ENCODE results near the gene POLR3A. TPM values are rescaled to one million over a fixed set of nuclear protein-coding genes. Genes with fewer than 3 reads are reported as not detected.

The POLR3A gene
- total RNA-seq, 2 experiments from 2014 or later, result 16.3 to 21.5 TPM

DNA sequence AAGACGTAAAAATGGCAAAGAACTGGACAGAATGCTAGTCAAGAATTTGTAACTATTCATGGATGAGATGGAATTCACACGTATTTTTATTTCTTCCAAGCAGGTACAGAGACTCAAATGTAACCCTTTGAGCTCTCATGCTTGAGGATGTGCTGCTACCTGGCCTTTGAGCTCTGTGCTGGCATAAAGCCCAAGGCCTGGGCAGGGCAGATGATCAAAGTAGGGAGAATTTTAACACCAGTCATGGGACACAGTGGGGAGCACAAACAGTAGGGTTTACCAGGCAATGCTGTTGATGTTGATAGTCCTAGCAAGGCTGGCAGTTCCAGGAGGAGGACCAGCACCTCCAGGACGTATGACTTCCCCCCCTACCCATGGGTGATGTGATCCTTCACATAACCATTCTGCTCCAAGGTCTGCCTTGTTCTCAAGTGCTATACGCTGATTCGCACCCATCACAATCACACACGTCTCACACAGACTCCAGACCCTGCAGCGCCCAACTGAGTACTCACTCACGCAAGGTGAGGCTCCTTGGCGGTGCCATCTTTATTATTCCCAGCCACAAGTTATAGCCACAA lies 54.1 kb downstream of the POLR3A start:
- no TSS peak for BruUV-seq (replicated peaks)
- H3K4me2 ChIP-seq (ENCODE audit: low read length), result no peak overlapping the region
- H3K79me2 ChIP-seq (ENCODE audit: insufficient read depth, low read depth, low read length), result no peaks in the 10 kb centered on the region
- CTCF ChIA-PET (ENCODE audit: unreplicated experiment), result no interaction called here
- H3K4me3 ChIP-seq (ENCODE audit: low read depth, low read length, poor library complexity, severe bottlenecking), result no peak overlapping the region
- H2AFZ ChIP-seq (ENCODE audit: low read length), result no peak overlapping the region
- no peak for TF ChIP-seq EZH2phosphoT487 (IDR thresholded peaks at IDR 0.05; ENCODE audit: borderline replicate concordance, low read depth, low read length)
- TF ChIP-seq CTCF (conservative IDR thresholded peaks at IDR 0.05; ENCODE audit: low read length), result no peak
- H3K9me3 ChIP-seq (ENCODE audit: low read length), result no peaks in the 10 kb centered on the region
- H3K4me1 ChIP-seq (ENCODE audit: insufficient read depth, low read length, poor library complexity, severe bottlenecking), result peaks cover 7% of the 10 kb centered on the region
- DNase-seq (ENCODE audit: low spot score), result no peak
- peaks cover 60% of the 10 kb centered on the region for H3K36me3 ChIP-seq (ENCODE audit: insufficient read depth, low read length)
- intact Hi-C loops (cut with micrococcal nuclease; ENCODE audit: unreplicated experiment), result no loop called here
- no peaks in the 10 kb centered on the region for H4K20me1 ChIP-seq (ENCODE audit: insufficient read depth, low read length)
- POLR2A ChIA-PET, result no interaction called here
- no peak overlapping the region for H3K27ac ChIP-seq (ENCODE audit: low read depth, low read length, poor library complexity, severe bottlenecking)
- no peaks in the 10 kb centered on the region for H3K9me2 ChIP-seq (ENCODE audit: insufficient read depth, low read length)

- DNase-seq (ENCODE audit: low spot score), result peak; percentile 6
- POLR2A ChIA-PET, result interaction anchor here (0.6 kb wide), 1 partner anchor 360 kb away, joined by 3 read pairs; no protein-coding TSS in a partner anchor
- no peaks in the 10 kb centered on the region for H4K20me1 ChIP-seq (ENCODE audit: insufficient read depth, low read length)
Measured at GRCh38 chr10:77974396-77975074, 54.8 kb downstream of the POLR3A start.

More at GRCh38 chr10:77974396-77975074, 54.8 kb downstream of the POLR3A start:
- Histone ChIP-seq H3K9me2 (ENCODE audit: insufficient read depth, low read length) (no peaks in the 10 kb centered on the region), H3K4me1 (ENCODE audit: insufficient read depth, low read length, poor library complexity, severe bottlenecking) (peaks cover 7% of the 10 kb centered on the region), H3K4me2 (ENCODE audit: low read length) (no peak overlapping the region), H2AFZ (ENCODE audit: low read length) (no peak overlapping the region), H3K79me2 (ENCODE audit: insufficient read depth, low read depth, low read length) (no peaks in the 10 kb centered on the region), H3K27ac (ENCODE audit: low read depth, low read length, poor library complexity, severe bottlenecking) (no peak overlapping the region), H3K4me3 (ENCODE audit: low read depth, low read length, poor library complexity, severe bottlenecking) (no peak overlapping the region), H3K36me3 (ENCODE audit: insufficient read depth, low read length) (peaks cover 53% of the 10 kb centered on the region), H3K9me3 (ENCODE audit: low read length) (no peaks in the 10 kb centered on the region)
- BruUV-seq (replicated peaks), result no TSS peak
- TF ChIP-seq CTCF (conservative IDR thresholded peaks at IDR 0.05; ENCODE audit: low read length) (peak; percentile 44; the same call in 1 of the 2 replicates), EZH2phosphoT487 (IDR thresholded peaks at IDR 0.05; ENCODE audit: borderline replicate concordance, low read depth, low read length) (no peak)
- intact Hi-C loops (cut with micrococcal nuclease; ENCODE audit: unreplicated experiment), result no loop called here
- CTCF ChIA-PET (ENCODE audit: unreplicated experiment), result no interaction called here

Data from OCI-LY7 (cell line).